OCI-LY1 (cell line): ENCODE results near the gene GAS2L1.

ENCODE experiments used
- H2AFZ ChIP-seq: fragments of 200-600 bp; sonication (generic), shearing (Covaris generic); 2 replicates; pipeline ENCODE4 v1.6.0; 2014; ENCODE audit warnings: antibody characterized with exemption, mild to moderate bottlenecking, low read length
- H3F3A ChIP-seq: fragments of 200-600 bp; sonication (generic), shearing (Covaris generic); 2 replicates; pipeline ENCODE4 v1.6.0; 2014; ENCODE audit warnings: mild to moderate bottlenecking, antibody characterized with exemption, low read length, moderate library complexity; ENCODE audit not compliant: insufficient read depth
- H3K27ac ChIP-seq: fragments of 200-600 bp; sonication (generic); 2 replicates; pipeline ENCODE4 v1.5.1; 2014; ENCODE audit warnings: low read length, mixed run types, mild to moderate bottlenecking, low read depth; ENCODE audit not compliant: poor library complexity, severe bottlenecking
- H3K27me3 ChIP-seq: fragments of 200-600 bp; sonication (generic); 2 replicates; pipeline ENCODE4 v1.6.0; 2014; ENCODE audit warnings: antibody characterized with exemption, mild to moderate bottlenecking, low read length, moderate library complexity; ENCODE audit not compliant: insufficient read depth
- H3K36me3 ChIP-seq: fragments of 200-600 bp; sonication (generic); 2 replicates; pipeline ENCODE4 v1.6.1; 2014; ENCODE audit warnings: mild to moderate bottlenecking, antibody characterized with exemption, low read length, moderate library complexity, mixed read lengths; ENCODE audit not compliant: insufficient read depth
- H3K4me1 ChIP-seq: fragments of 200-600 bp; sonication (generic); 2 replicates; pipeline ENCODE4 v1.5.1; 2014; ENCODE audit warnings: mild to moderate bottlenecking, low read length, moderate library complexity; ENCODE audit not compliant: insufficient read depth, severe bottlenecking
- H3K4me2 ChIP-seq: fragments of 200-600 bp; sonication (generic), shearing (Covaris generic); 2 replicates; pipeline ENCODE4 v1.6.1; 2014; ENCODE audit warnings: low read length
- H3K4me3 ChIP-seq: fragments of 200-600 bp; sonication (generic); 2 replicates; pipeline ENCODE4 v1.5.1; 2014; ENCODE audit warnings: low read length, low read depth, mild to moderate bottlenecking, mixed read lengths; ENCODE audit not compliant: poor library complexity, severe bottlenecking
- H3K79me2 ChIP-seq: fragments of 200-600 bp; shearing (Covaris generic); 2 replicates; pipeline ENCODE4 v1.6.1; 2016; ENCODE audit warnings: mixed run types, low read length, mixed read lengths; ENCODE audit not compliant: insufficient read depth
- H3K9ac ChIP-seq: fragments of 200-600 bp; sonication (generic), shearing (Covaris generic); 2 replicates; pipeline ENCODE4 v1.6.1; 2014; ENCODE audit warnings: mild to moderate bottlenecking, low read length, mixed read lengths
- H3K9me2 ChIP-seq: fragments of 200-600 bp; sonication (generic), shearing (Covaris generic); 2 replicates; pipeline ENCODE4 v1.6.1; 2014; ENCODE audit warnings: low read depth, mild to moderate bottlenecking, low read length, mixed read lengths
- H3K9me3 ChIP-seq: fragments of 200-600 bp; shearing (Covaris generic); 2 replicates; pipeline ENCODE4 v1.6.1; 2014; ENCODE audit warnings: low read length, mixed read lengths
- H4K20me1 ChIP-seq: fragments of 200-600 bp; sonication (generic), shearing (Covaris generic); 2 replicates; pipeline ENCODE4 v1.6.0; 2016; ENCODE audit warnings: mild to moderate bottlenecking, low read length; ENCODE audit not compliant: insufficient read depth
- EZH2 ChIP-seq: fragments of 200-600 bp; sonication (generic), shearing (Covaris generic); IDR thresholded peaks from 2 replicates; pipeline ENCODE4 v1.8.0; 2017; ENCODE audit warnings: borderline replicate concordance, mixed run types, mild to moderate bottlenecking, antibody characterized with exemption, low read length, moderate library complexity, mixed read lengths
- TF ChIP-seq, protein P1 (sequence below): fragments of 200-600 bp; sonication (generic), shearing (Covaris generic); IDR thresholded peaks from 2 replicates; pipeline ENCODE4 v1.5.1; 2017; ENCODE audit warnings: mild to moderate bottlenecking, antibody characterized with exemption, low read length, moderate library complexity, mixed read lengths

The GAS2L1 gene

DNA sequence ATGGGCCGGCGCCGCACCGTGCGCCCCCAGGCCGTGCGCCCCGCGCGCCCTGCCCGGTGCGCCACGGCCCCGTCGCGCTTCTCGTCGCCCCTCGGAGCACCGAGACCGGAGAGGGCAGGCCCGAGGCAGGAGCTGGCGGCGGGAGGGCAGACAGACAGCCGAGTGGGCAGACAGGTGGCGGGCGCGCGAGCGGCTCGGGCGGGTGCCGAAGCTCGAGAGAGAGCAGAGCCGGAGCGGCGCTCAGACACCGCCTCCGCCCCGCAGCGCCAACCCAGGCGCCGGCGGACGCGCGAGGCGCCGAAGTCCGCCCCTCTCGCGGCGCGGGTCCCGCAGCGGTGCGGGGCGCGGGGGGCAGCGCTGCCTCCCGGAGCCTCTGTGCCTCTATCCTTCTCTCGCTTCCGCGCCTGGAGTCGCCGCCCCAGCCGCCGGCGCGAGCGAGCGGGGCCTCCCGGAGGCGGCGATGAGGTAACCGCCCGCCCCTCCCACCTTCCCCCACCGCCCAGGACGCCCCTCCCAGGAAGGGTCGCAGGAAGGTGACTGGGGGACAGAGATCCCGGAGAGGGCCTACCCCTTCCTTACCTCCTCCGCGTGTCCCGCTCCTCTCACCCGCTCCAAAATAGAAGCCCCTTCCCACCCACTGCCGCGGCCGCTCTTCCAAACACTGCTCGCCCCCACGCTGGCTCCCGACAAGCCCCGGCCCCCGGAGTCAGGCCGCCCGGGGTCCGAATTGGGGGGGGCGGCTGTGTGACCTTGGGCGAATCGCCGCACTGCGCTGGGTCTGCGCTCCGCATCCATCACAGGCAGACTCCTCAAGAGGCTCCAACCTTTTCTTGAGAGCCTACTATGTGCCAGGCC, 9.1 kb downstream of the GAS2L1 start, which contains the start of gene RASL10A:
TSS of gene RASL10A (minus strand) at position 412 of the 855 bp plus-strand sequence. CDS start 451 bp downstream, outside the sequence.
- H3K9ac ChIP-seq: no peak within 1 kb of the TSS
- no peak within 1 kb of the TSS; the same call in 1 of the 2 replicates for H3K4me2 ChIP-seq
- TF ChIP-seq, protein P1, sequence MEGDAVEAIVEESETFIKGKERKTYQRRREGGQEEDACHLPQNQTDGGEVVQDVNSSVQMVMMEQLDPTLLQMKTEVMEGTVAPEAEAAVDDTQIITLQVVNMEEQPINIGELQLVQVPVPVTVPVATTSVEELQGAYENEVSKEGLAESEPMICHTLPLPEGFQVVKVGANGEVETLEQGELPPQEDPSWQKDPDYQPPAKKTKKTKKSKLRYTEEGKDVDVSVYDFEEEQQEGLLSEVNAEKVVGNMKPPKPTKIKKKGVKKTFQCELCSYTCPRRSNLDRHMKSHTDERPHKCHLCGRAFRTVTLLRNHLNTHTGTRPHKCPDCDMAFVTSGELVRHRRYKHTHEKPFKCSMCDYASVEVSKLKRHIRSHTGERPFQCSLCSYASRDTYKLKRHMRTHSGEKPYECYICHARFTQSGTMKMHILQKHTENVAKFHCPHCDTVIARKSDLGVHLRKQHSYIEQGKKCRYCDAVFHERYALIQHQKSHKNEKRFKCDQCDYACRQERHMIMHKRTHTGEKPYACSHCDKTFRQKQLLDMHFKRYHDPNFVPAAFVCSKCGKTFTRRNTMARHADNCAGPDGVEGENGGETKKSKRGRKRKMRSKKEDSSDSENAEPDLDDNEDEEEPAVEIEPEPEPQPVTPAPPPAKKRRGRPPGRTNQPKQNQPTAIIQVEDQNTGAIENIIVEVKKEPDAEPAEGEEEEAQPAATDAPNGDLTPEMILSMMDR: no peak
- TF ChIP-seq EZH2: no peak
- H3K9me2 ChIP-seq: no peaks in the 10 kb centered on the region
- no peak within 1 kb of the TSS for H3K27ac ChIP-seq
- no peaks in the 10 kb centered on the region for H3F3A ChIP-seq
- H3K36me3 ChIP-seq: no peaks in the 10 kb centered on the region
- H4K20me1 ChIP-seq: no peaks in the 10 kb centered on the region
- no peaks in the 10 kb centered on the region for H3K79me2 ChIP-seq
- no peak within 1 kb of the TSS for H3K4me3 ChIP-seq
- no peaks in the 10 kb centered on the region for H3K4me1 ChIP-seq
- no peaks in the 10 kb centered on the region for H3K9me3 ChIP-seq
- H3K27me3 ChIP-seq: no peaks in the 10 kb centered on the region; the same call in 1 of the 2 replicates
- no peak within 1 kb of the TSS for H2AFZ ChIP-seq

DNA sequence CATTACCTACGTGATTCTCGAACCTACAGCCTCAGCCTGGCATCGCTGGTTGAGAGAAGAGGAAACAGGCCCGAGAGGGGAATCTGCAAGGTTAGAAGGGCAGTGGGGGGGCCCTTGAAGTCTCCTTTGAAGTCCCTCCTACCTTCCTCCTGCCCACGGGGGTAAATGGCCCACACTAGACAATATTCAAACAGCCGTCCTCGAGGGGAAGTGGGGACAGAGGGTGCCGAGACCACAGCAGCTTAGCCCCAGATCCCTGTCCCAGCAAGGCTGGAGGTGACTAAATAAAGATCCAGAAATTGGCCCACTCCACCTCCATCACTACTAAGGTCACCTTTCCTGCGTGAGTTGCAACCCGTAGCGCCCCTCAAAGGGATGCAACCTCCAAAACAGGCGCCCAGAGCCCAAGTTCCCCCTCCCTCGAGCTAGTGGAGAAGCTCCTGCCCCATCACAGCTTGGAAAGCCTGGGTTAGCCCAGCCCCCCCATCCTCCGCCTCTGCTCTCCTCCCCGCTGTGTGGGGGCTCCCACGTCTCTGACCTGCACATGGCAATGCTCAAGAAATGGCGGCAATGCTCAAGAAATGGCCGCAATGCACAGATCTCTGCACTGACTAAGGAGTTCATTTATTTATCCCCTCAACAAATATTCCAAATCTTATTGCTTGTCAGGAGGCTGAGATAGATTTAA, 9.8 kb downstream of the GAS2L1 start:
- Histone ChIP-seq H3K4me3 (no peak overlapping the region), H3K4me2 (no peak overlapping the region), H3K27me3 (no peaks in the 10 kb centered on the region; the same call in 1 of the 2 replicates), H3F3A (no peaks in the 10 kb centered on the region), H3K4me1 (no peaks in the 10 kb centered on the region), H3K9ac (no peak overlapping the region), H3K27ac (no peak overlapping the region), H2AFZ (no peak overlapping the region), H3K79me2 (no peaks in the 10 kb centered on the region), H4K20me1 (no peaks in the 10 kb centered on the region), H3K36me3 (no peaks in the 10 kb centered on the region), H3K9me3 (no peaks in the 10 kb centered on the region), H3K9me2 (no peaks in the 10 kb centered on the region)
- TF ChIP-seq EZH2: no peak
- TF ChIP-seq, protein P1: no peak

DNA sequence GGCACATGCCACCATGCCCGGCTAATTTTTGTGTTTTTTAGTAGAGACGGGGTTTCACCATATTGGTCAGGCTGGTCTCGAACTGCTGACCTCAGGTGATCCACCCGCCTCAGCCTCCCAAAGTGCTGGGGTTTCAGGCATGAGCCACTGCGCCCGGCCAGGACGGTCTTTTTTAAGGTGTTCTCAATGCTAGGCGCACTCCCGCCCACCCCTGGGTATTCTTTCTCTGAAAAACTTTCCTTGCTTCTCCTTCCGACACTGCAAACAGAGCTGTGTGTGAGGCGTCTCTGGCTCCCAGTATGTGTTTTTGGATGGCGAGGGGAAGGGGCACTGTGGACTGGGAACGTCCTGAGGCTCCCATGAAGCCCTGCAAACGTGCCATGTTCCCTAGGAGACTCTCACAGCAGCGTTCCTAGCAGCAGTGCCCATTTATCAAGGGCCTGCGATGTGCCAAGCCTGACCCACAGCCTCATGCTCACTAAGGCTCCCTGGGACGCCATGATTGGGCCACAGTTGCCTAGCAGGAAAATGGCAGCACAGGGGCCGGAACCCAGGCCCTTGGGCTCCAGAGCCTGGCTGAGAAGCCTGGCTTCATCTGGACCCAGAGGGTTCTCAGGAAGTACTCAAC, 11.5 kb downstream of the GAS2L1 start:
- H3K27ac ChIP-seq: no peak overlapping the region
- H3K4me2 ChIP-seq: no peak overlapping the region
- no peaks in the 10 kb centered on the region for H3K4me1 ChIP-seq
- no peaks in the 10 kb centered on the region for H4K20me1 ChIP-seq
- no peaks in the 10 kb centered on the region for H3F3A ChIP-seq
- no peak overlapping the region for H2AFZ ChIP-seq
- no peaks in the 10 kb centered on the region; the same call in 1 of the 2 replicates for H3K27me3 ChIP-seq
- H3K36me3 ChIP-seq: no peaks in the 10 kb centered on the region
- TF ChIP-seq EZH2: no peak
- TF ChIP-seq, protein P1: no peak
- H3K9me2 ChIP-seq: no peaks in the 10 kb centered on the region
- no peak overlapping the region for H3K9ac ChIP-seq
- H3K9me3 ChIP-seq: no peaks in the 10 kb centered on the region
- H3K79me2 ChIP-seq: no peaks in the 10 kb centered on the region
- H3K4me3 ChIP-seq: no peak overlapping the region
